IMR-90 (cell line): ENCODE data around the gene RER1. TPM values are rescaled to one million over a fixed set of nuclear protein-coding genes. Genes with fewer than 3 reads are reported as not detected.

Source experiments
- ATAC-seq: fragments of 200-7000 bp; cut with Tn5 transposase; 2 replicates; pipeline ENCODE4 v1.9.1; 2020; ENCODE audit warnings: low read depth, mild to moderate bottlenecking, moderate library complexity
- BruUV-seq: library from RNA; stranded (reverse); fragments of 400-500 nt; replicated peaks from 2 replicates; lab custom pipeline; 2021; lab: Mats Ljungman, UMichigan
- CTCF ChIA-PET: fragments of 300-600 bp; formaldehyde crosslinking; extraction: SDS; loops from one replicate; lab custom pipeline; 2021; ENCODE audit warnings: antibody characterized with exemption; lab: Yijun Ruan, JAX
- POLR2A ChIA-PET: fragments of 300-600 bp; sonication (Branson Sonifier 250); formaldehyde crosslinking; loops from one replicate; lab custom pipeline; 2022; ENCODE audit warnings: antibody characterized with exemption; ENCODE audit not compliant: unreplicated experiment; lab: Charles Lee
- DNase-seq: peaks from one replicate; pipeline ENCODE4 v3.0.0; 2013
- H2AFZ ChIP-seq: replicated peaks from 2 replicates; pipeline ENCODE3; 2013; ENCODE audit warnings: low read length, mild to moderate bottlenecking; ENCODE audit not compliant: poor library complexity
- H2AK5ac ChIP-seq: 2 replicates; pipeline ENCODE4 v1.6.1; 2013; ENCODE audit warnings: low read depth, low read length, inconsistent platforms
- H2AK9ac ChIP-seq: replicated peaks from 2 replicates; pipeline ENCODE3; 2013; ENCODE audit warnings: mild to moderate bottlenecking, low read depth, low read length, moderate library complexity; ENCODE audit not compliant: poor library complexity
- H2BK120ac ChIP-seq: 2 replicates; pipeline ENCODE4 v1.6.1; 2013; ENCODE audit warnings: low read depth, low read length, inconsistent platforms
- H2BK15ac ChIP-seq: 3 replicates; pipeline ENCODE4 v1.6.1; 2013; ENCODE audit warnings: low read depth, low read length, inconsistent platforms
- H2BK20ac ChIP-seq: 2 replicates; pipeline ENCODE4 v1.6.1; 2013; ENCODE audit warnings: low read depth, mild to moderate bottlenecking, inconsistent platforms, low read length, moderate library complexity
- H2BK5ac ChIP-seq: 2 replicates; pipeline ENCODE4 v1.6.1; 2013; ENCODE audit warnings: mild to moderate bottlenecking, low read depth, low read length, inconsistent platforms; ENCODE audit not compliant: poor library complexity, severe bottlenecking
- H3K14ac ChIP-seq: replicated peaks from 2 replicates; pipeline ENCODE4 v1.6.1; 2013; ENCODE audit warnings: low read depth, low read length, inconsistent platforms
- H3K18ac ChIP-seq: 2 replicates; pipeline ENCODE4 v1.6.1; 2013; ENCODE audit warnings: low read depth, low read length, control low read depth
- H3K23ac ChIP-seq: 2 replicates; pipeline ENCODE4 v1.6.1; 2013; ENCODE audit warnings: low read depth, low read length, inconsistent platforms
- H3K27ac ChIP-seq: 2 replicates; pipeline ENCODE4 v1.5.1; 2013; ENCODE audit warnings: mild to moderate bottlenecking, control low read depth, low read length; ENCODE audit not compliant: insufficient read depth
- H3K27me3 ChIP-seq: 2 replicates; pipeline ENCODE4 v1.6.1; 2013; ENCODE audit warnings: low read length; ENCODE audit not compliant: control insufficient read depth, insufficient read depth
- H3K36me3 ChIP-seq: 2 replicates; pipeline ENCODE4 v1.6.1; 2013; ENCODE audit warnings: low read length, mixed read lengths; ENCODE audit not compliant: control insufficient read depth, insufficient read depth
- H3K4ac ChIP-seq: 2 replicates; pipeline ENCODE4 v1.6.1; 2013; ENCODE audit warnings: low read depth, low read length, inconsistent platforms
- H3K4me1 ChIP-seq: 2 replicates; pipeline ENCODE4 v1.6.1; 2013; ENCODE audit warnings: low read length, mixed read lengths; ENCODE audit not compliant: control insufficient read depth, insufficient read depth
- H3K4me2 ChIP-seq: 2 replicates; pipeline ENCODE4 v1.6.1; 2013; ENCODE audit warnings: low read depth, mild to moderate bottlenecking, control low read depth, low read length, moderate library complexity
- H3K4me3 ChIP-seq: 2 replicates; pipeline ENCODE4 v1.5.1; 2013; ENCODE audit warnings: low read depth, mild to moderate bottlenecking, control low read depth, low read length, moderate library complexity; ENCODE audit not compliant: insufficient read depth
- H3K56ac ChIP-seq: 2 replicates; pipeline ENCODE4 v1.6.1; 2013; ENCODE audit warnings: low read length, inconsistent platforms; ENCODE audit not compliant: insufficient read depth; ENCODE audit errors: extremely low read depth
- H3K79me1 ChIP-seq, 2 experiments: 2 replicates each; pipeline ENCODE4 v1.6.1; 2013; ENCODE audit warnings: low read length in 2 of 2, inconsistent platforms in 1 of 2, low read depth in 1 of 2
- H3K9ac ChIP-seq: 2 replicates; pipeline ENCODE4 v1.6.1; 2013; ENCODE audit warnings: low read depth, low read length, control low read depth
- H3K9me1 ChIP-seq: 2 replicates; pipeline ENCODE4 v1.6.1; 2013; ENCODE audit warnings: low read length, inconsistent platforms; ENCODE audit not compliant: insufficient read depth
- H3K9me3 ChIP-seq: 2 replicates; pipeline ENCODE4 v1.6.1; 2013; ENCODE audit warnings: low read length; ENCODE audit not compliant: control insufficient read depth, insufficient read depth
- H4K20me1 ChIP-seq: 2 replicates; pipeline ENCODE4 v1.6.1; 2013; ENCODE audit warnings: low read length, inconsistent platforms; ENCODE audit not compliant: insufficient read depth
- H4K5ac ChIP-seq: 2 replicates; pipeline ENCODE4 v1.6.1; 2013; ENCODE audit warnings: mild to moderate bottlenecking, low read depth, low read length, control low read depth
- H4K8ac ChIP-seq, 2 experiments: 2 replicates each; pipeline ENCODE4 v1.6.1; 2013; ENCODE audit warnings: low read depth in 2 of 2, low read length in 2 of 2, control low read depth in 1 of 2, inconsistent platforms in 1 of 2
- H4K91ac ChIP-seq: 2 replicates; pipeline ENCODE4 v1.6.1; 2013; ENCODE audit warnings: low read depth, low read length, inconsistent platforms; ENCODE audit not compliant: insufficient read depth
- FOS ChIP-seq: fragments of 150-350 bp; IDR thresholded peaks from 2 replicates; pipeline ENCODE4 v1.6.1; 2016; ENCODE audit warnings: low read depth, low read length
- RCOR1 ChIP-seq: IDR thresholded peaks from 2 replicates; pipeline ENCODE4 v1.6.1; 2012; ENCODE audit warnings: mild to moderate bottlenecking, low read length, improper control_type of control experiment; ENCODE audit not compliant: insufficient replicate concordance
- WGBS, 2 experiments: methylation state at CpG; one replicate each; pipeline versions ENCODE4 v1.1.5 to v1.1.7; 2013; ENCODE audit warnings: missing lambda C conversion rate in 2 of 2; ENCODE audit not compliant: insufficient read length in 1 of 2; ENCODE audit errors: extremely low coverage in 2 of 2; 5-methylcytosine and 5-hydroxymethylcytosine counted together
- dilution Hi-C: fragments of 300-500 bp; cut with HindIII; formaldehyde crosslinking; loops from one replicate; pipeline ENCODE4 v1.14.3; 2018; ENCODE audit warnings: low sequenced_read_pairs; ENCODE audit not compliant: unreplicated experiment
- in situ Hi-C: fragments of 300-500 bp; cut with MboI; formaldehyde crosslinking; loops from 3 replicates; pipeline ENCODE4 v1.14.3; 2019; ENCODE audit warnings: low sequenced_read_pairs, inconsistent platforms, mixed read lengths
- intact Hi-C: fragments of 100-400 bp; cut with micrococcal nuclease; formaldehyde crosslinking; loops from 2 replicates; pipeline ENCODE4 v1.10.0; 2022
- polyA plus RNA-seq, 3 experiments: library from polyadenylated mRNA; depleted of rRNA; stranded (reverse); fragments of >200 nt; gene quantifications; 2 replicates each; pipeline ENCODE4 v1.2.3, GENCODE V29; 2012; ENCODE audit warnings: low replicate concordance in 1 of 3
- total RNA-seq: library from RNA; depleted of rRNA; stranded (reverse); fragments of >200 nt; gene quantifications from 2 replicates; pipeline ENCODE4 v1.2.3, GENCODE V29; 2012

The RER1 gene
- total and polyA plus RNA-seq, 2 of the 4 experiments (the other 2 are of a cell fraction), result 47.1 to 240 TPM

DNA sequence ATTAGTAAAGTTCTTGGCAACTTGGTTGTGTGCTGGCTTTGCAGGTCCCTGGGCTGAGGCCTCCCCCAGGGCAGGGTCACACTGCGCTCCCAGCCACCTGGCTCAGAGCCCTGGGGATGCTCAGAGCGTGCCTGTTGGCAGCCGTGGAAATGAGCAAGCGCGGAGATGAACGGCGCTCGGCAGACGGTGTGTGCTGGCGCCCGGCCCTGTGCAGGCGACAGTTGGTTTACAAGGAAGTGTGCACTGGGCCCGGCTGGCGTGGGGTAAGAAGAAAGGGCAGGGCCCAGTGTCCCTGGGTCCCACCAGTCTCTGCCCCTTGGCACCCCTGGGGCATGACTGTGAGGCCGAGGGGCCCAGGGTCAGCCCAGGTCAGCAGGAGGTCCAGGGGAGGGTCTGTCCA is 46.4 kb downstream of the RER1 start:
- intact Hi-C loops, result no loop called here
- Histone ChIP-seq H3K79me1 (no peaks in the 10 kb centered on the region), H3K4me3 (no peak overlapping the region), H3K56ac (no peak overlapping the region), H3K27me3 (peaks cover 51% of the 10 kb centered on the region), H4K91ac (no peak overlapping the region), H2BK15ac (no peak overlapping the region), H2BK5ac (no peak overlapping the region), H3K14ac (no peak overlapping the region), H3K9ac (no peak overlapping the region), H3K36me3 (no peaks in the 10 kb centered on the region), H2BK120ac (no peak overlapping the region), H4K8ac (no peak overlapping the region), H4K5ac (no peak overlapping the region), H3K18ac (no peak overlapping the region), H3K4me2 (no peak overlapping the region), H4K20me1 (no peaks in the 10 kb centered on the region), H2AFZ (no peak overlapping the region), H3K4me1 (no peaks in the 10 kb centered on the region), H3K23ac (no peak overlapping the region), H2AK5ac (no peak overlapping the region), H3K9me3 (no peaks in the 10 kb centered on the region), H2AK9ac (no peak overlapping the region), H3K27ac (no peak overlapping the region), H3K4ac (no peak overlapping the region), H3K9me1 (no peaks in the 10 kb centered on the region), H2BK20ac (no peak overlapping the region)
- in situ Hi-C loops, result loop anchor here (25.0 kb wide), 1 partner anchor 624 kb away; the partner anchor contains the start of gene PRDM16
- TF ChIP-seq RCOR1, result no peak
- TF ChIP-seq FOS, result no peak
- CTCF ChIA-PET, result no interaction called here
- DNase-seq (no peak), ATAC-seq (no peak)
- dilution Hi-C loops, result no loop called here
- BruUV-seq, result no TSS peak
- POLR2A ChIA-PET, result no interaction called here
- WGBS, 2 experiments, result 25% methylated on average over 2 of the region's 15 CpGs; no CpG with 5 or more reads in 1 of the 2 experiments
